Lower leg skin (tissue), 3 donors: ENCODE measurements around the gene RPS28.

Experiments
- CTCF ChIP-seq, 3 donors: fragments of 450-650 bp; IDR thresholded peaks; one replicate each; pipeline ENCODE4 v1.5.1; 2016; ENCODE audit warnings: antibody characterized with exemption in 3 of 3, mild to moderate bottlenecking in 3 of 3, moderate library complexity in 2 of 3
- POLR2A ChIP-seq, 2 donors: fragments of 450-650 bp; IDR thresholded peaks; one replicate each; pipeline ENCODE4 v1.6.1; 2016 to 2017; ENCODE audit warnings: antibody characterized with exemption in 2 of 2, mild to moderate bottlenecking in 1 of 2, moderate library complexity in 1 of 2

- no peak for TF ChIP-seq POLR2A (IDR thresholded peaks at IDR 0.05)
- TF ChIP-seq CTCF (IDR thresholded peaks at IDR 0.05) = no peak
Measured at GRCh38 chr19:8352134-8352827, 31.0 kb downstream of the RPS28 start.
